Measurements from ENCODE around the gene ZFAND2A. TPM values are rescaled to one million over a fixed set of nuclear protein-coding genes. Genes with fewer than 3 reads are reported as not detected.
"Not testable (repeated sequence)": the region's sequence is repeated elsewhere in the genome, so short reads cannot be mapped to it uniquely, and the experiment has no call there.

ZFAND2A gene, protein sequence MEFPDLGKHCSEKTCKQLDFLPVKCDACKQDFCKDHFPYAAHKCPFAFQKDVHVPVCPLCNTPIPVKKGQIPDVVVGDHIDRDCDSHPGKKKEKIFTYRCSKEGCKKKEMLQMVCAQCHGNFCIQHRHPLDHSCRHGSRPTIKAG
- total RNA-seq (2021), result 51.2 and 65.1 TPM in 2 replicates
- percentile 84 among the genes with signal in this experiment for Bru-seq, nascent RNA
- percentile 83 among the genes with signal in this experiment for BruChase-seq, experiment 1, labeled RNA remaining after a 2-hour chase
- BruChase-seq, experiment 2, labeled RNA remaining after a 6-hour chase, result percentile 87 among the genes with signal in this experiment
- long read RNA-seq, transcript ZFAND2A-201 (5 exons, 860 nt), result major isoform, 51 of 59 reads
- long read RNA-seq, partial matches to known transcripts, result 1 of 59 reads
- long read RNA-seq, other reads (novel, unspliced or antisense), result 5 of 59 reads

DNA sequence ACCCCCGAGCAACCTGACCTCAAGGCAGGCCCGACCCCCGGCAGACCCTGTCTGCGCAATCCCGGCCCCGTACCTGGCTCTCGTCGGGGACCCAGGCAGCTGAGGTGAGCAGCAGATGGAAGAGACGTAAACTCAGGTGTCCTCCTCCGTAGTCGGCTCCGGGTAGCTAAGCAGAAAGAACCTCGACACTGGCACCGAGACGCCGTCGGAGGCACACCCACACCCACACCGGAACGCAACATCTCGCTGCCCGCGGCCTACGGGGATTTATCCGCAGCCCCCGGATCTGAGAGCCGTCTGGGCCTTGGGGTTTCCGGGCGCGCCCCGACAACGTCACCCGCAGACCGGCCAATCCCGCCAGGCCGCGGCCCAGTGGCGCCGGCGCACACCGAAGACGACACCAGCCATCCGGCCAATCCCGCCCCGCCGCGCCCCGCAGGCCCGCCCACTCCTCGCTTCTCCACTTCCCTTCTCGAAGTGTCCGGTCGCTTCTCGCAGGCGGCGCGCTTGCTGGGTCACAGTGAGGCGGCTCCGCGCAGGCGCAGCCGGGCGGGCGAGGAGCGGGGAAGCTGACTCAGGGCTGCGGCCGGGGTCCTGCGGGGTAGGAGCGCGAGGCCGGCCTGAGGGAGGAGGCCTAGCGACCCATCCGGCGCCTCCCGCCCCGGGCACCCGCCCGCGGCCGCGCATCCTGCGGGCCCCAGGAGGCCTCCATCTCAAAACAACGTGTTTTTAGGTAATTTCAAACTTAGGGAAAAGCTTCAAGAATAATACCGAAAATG, at the start of gene ZFAND2A:
ZFAND2A (minus strand) TSS at position 306 of the 779 bp plus-strand sequence. CDS start 1,984 bp downstream, outside the sequence.
- POLR2A ChIA-PET (ENCODE audit: unreplicated experiment), result interaction anchor here (0.6 to 0.7 kb wide), 3 partner anchors 8 to 395 kb away, joined by 3 to 7 read pairs (median 4); no protein-coding TSS in a partner anchor
- H3K9me3 ChIP-seq (ENCODE audit: insufficient read depth, low read depth), result no peaks in the 10 kb centered on the region
- H3K79me2 ChIP-seq (ENCODE audit: low read depth), result peaks cover 52% of the 10 kb centered on the region
- H3F3A ChIP-seq (ENCODE audit: insufficient read depth, low read depth), result peaks cover 49% of the 10 kb centered on the region
- H3K9me2 ChIP-seq (ENCODE audit: insufficient read depth), result no peaks in the 10 kb centered on the region
- H3K4me3 ChIP-seq, result peak within 1 kb of the TSS; percentile 96
- no TSS peak for BruUV-seq (replicated peaks)
- intact Hi-C loops (cut with micrococcal nuclease; ENCODE audit: unreplicated experiment), result loop anchor here (5.0 kb wide), 2 partner anchors 73 to 283 kb away; partner anchors contain the start of genes GET4 and GPER1
- CTCF ChIA-PET, result interaction anchor here (0.6 kb wide), 1 partner anchor 1399 kb away, joined by 4 read pairs; no protein-coding TSS in a partner anchor
- H3K4me2 ChIP-seq, result peak within 1 kb of the TSS; percentile 98
- peaks cover 45% of the 10 kb centered on the region for H3K4me1 ChIP-seq (replicated peaks; ENCODE audit: insufficient read depth)
- H3K36me3 ChIP-seq (ENCODE audit: low read depth), result peaks cover 27% of the 10 kb centered on the region
- H2AFZ ChIP-seq, result peak within 1 kb of the TSS; percentile 78
- DNase-seq, result peak; percentile 94 to 100
- TF ChIP-seq EZH2 (IDR thresholded peaks at IDR 0.05; ENCODE audit: low read depth), result no peak
- TF ChIP-seq, protein P1, sequence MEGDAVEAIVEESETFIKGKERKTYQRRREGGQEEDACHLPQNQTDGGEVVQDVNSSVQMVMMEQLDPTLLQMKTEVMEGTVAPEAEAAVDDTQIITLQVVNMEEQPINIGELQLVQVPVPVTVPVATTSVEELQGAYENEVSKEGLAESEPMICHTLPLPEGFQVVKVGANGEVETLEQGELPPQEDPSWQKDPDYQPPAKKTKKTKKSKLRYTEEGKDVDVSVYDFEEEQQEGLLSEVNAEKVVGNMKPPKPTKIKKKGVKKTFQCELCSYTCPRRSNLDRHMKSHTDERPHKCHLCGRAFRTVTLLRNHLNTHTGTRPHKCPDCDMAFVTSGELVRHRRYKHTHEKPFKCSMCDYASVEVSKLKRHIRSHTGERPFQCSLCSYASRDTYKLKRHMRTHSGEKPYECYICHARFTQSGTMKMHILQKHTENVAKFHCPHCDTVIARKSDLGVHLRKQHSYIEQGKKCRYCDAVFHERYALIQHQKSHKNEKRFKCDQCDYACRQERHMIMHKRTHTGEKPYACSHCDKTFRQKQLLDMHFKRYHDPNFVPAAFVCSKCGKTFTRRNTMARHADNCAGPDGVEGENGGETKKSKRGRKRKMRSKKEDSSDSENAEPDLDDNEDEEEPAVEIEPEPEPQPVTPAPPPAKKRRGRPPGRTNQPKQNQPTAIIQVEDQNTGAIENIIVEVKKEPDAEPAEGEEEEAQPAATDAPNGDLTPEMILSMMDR (conservative IDR thresholded peaks at IDR 0.05), result no peak
- H3K27me3 ChIP-seq (ENCODE audit: insufficient read depth, low read depth), result no peaks in the 10 kb centered on the region
- peak within 1 kb of the TSS; percentile 77 for H3K27ac ChIP-seq
- no peaks in the 10 kb centered on the region for H4K20me1 ChIP-seq (ENCODE audit: insufficient read depth)

DNA sequence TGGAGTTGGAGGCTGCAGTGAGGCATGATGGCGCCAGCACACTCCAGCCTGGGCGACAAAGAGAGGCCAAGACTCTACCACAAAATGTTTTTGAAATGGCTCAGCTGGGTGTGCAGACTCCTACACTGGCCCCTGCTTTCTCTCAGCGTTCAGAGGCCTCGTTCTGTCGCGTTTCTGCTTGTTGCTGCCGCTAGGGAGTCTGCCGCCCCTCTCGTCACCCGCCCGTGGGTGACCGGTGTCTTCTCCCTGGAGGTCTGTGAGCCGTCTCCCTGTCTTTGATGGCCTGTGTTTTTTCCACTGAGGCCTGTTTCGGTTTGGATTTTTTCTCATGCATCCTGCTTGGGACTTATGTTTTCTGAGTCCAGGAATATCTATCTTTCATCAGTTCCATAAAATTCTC, 49.1 kb upstream of the ZFAND2A start:
- H3K79me2 ChIP-seq (ENCODE audit: low read depth), result no peaks in the 10 kb centered on the region
- no peaks in the 10 kb centered on the region for H3K9me2 ChIP-seq (ENCODE audit: insufficient read depth)
- no TSS peak for BruUV-seq (replicated peaks)
- H4K20me1 ChIP-seq (ENCODE audit: insufficient read depth), result no peaks in the 10 kb centered on the region
- intact Hi-C loops (cut with micrococcal nuclease; ENCODE audit: unreplicated experiment), result no loop called here
- no peaks in the 10 kb centered on the region for H3K36me3 ChIP-seq (ENCODE audit: low read depth)
- DNase-seq, result no peak
- ChIA-PET POLR2A (ENCODE audit: unreplicated experiment) (no interaction called here), CTCF (interaction anchor here (0.6 kb wide), 1 partner anchor 31 kb away, joined by 3 read pairs; no protein-coding TSS in a partner anchor)
- H3K27ac ChIP-seq, result no peak overlapping the region
- no peak for TF ChIP-seq EZH2 (IDR thresholded peaks at IDR 0.05; ENCODE audit: low read depth)
- no peak overlapping the region for H2AFZ ChIP-seq
- H3K4me1 ChIP-seq (replicated peaks; ENCODE audit: insufficient read depth), result no peaks in the 10 kb centered on the region
- H3K4me3 ChIP-seq, result no peak overlapping the region
- peaks cover 58% of the 10 kb centered on the region for H3K27me3 ChIP-seq (ENCODE audit: insufficient read depth, low read depth)
- no peak overlapping the region for H3K4me2 ChIP-seq
- H3F3A ChIP-seq (ENCODE audit: insufficient read depth, low read depth), result no peaks in the 10 kb centered on the region
- no peaks in the 10 kb centered on the region for H3K9me3 ChIP-seq (ENCODE audit: insufficient read depth, low read depth)

DNA sequence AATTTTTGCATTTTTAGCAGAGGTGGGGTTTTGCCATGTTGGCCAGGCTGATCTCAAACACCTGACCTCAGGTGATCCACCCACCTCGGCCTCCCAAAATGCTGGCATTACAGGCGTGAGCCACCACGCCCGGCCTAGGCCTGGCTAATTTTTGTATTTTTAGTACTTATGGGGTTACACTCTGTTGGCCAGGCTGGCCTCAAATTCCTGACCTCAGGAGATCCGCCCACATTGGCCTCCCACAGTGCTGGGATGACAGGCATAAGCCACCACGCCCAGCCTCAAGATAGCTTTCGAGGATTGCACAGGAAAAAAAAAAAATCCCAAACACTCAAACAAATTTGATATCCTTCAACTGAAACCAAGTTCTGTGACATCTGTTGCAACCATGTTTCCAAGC, 45.7 kb upstream of the ZFAND2A start:
- H3K36me3 ChIP-seq (ENCODE audit: low read depth); H3K9me2 ChIP-seq (ENCODE audit: insufficient read depth); H3K4me3 ChIP-seq; H3K9me3 ChIP-seq (ENCODE audit: insufficient read depth, low read depth); H3F3A ChIP-seq (ENCODE audit: insufficient read depth, low read depth); H3K27ac ChIP-seq; BruUV-seq (replicated peaks); POLR2A ChIA-PET (ENCODE audit: unreplicated experiment); H3K4me1 ChIP-seq (replicated peaks; ENCODE audit: insufficient read depth); H3K4me2 ChIP-seq; H2AFZ ChIP-seq; DNase-seq; CTCF ChIA-PET; intact Hi-C loops (cut with micrococcal nuclease; ENCODE audit: unreplicated experiment); H3K79me2 ChIP-seq (ENCODE audit: low read depth); H4K20me1 ChIP-seq (ENCODE audit: insufficient read depth): not testable (repeated sequence)
- peaks cover 54% of the 10 kb centered on the region for H3K27me3 ChIP-seq (ENCODE audit: insufficient read depth, low read depth)

Measured in PC-9 (cell line).